GM18873 (cell line): ENCODE measurements around the gene CLASRP.
A peak's percentile ranks its signal among the peaks of the same experiment; 100 is the strongest.

Experiments
- ATAC-seq: cut with Tn5 transposase; IDR thresholded peaks from one replicate; pipeline ENCODE4 v1.9.1; 2021; ENCODE audit warnings: mild to moderate bottlenecking, moderate library complexity, moderate number of reproducible peaks; ENCODE audit not compliant: unreplicated experiment, low FRiP score

CLASRP gene

GRCh38 chr19:45079063-45079910, 40.4 kb downstream of the CLASRP start, which contains the start of gene GEMIN7:
Gene GEMIN7, plus strand, starts transcription at chr19:45079260. Its CDS starts 10,855 bp downstream, at chr19:45090115.
- no peak for ATAC-seq

GRCh38 chr19:45079911-45080370, 41.1 kb downstream of the CLASRP start:
- no peak for ATAC-seq

DNA sequence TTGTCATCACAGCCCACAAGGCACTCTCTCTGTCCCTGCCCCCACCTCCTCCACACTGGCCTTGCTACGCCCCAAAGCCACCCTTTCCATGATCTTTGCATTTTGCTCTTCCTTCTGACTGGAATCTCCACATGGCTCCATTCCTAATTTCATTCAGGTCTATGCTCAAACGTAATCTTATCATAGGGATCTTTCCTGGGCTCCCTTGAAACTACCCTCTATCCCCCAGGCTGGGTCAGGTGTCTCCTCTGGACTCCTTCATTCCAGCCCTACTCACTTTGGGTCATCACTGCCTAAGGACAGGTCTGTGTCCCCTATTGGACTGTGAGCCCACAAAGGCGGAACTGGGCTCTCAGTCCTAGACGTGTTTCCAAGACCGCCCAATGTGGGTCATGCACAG, 43.3 kb downstream of the CLASRP start:
- ATAC-seq: no peak

- ATAC-seq: no peak
Measured at GRCh38 chr19:45086480-45086879, 47.6 kb downstream of the CLASRP start.

DNA sequence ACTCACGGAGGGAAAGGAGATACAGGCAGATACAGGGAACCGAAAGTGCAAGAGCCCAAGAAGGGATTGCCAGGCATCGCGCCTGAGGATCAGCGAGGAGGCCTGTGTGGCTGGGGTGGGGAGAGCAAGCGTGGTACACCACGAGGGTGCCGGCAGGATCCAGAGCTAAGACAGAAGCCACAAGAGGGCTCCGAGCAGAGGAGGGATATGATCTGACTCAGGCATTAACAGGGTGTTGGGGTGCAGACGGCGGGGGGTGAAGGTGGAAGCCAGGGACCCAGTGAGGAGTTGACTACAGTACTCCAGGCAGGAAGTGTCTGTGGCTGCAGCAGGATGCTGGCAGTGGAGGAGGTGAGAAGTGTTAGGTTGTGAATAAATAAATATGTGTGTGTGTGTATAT, 48.7 kb downstream of the CLASRP start:
- ATAC-seq: no peak

- ATAC-seq: no peak
Measured at GRCh38 chr19:45090034-45090433, 51.2 kb downstream of the CLASRP start.

GRCh38 chr19:45090606-45091005, 51.8 kb downstream of the CLASRP start:
- ATAC-seq: no peak

DNA sequence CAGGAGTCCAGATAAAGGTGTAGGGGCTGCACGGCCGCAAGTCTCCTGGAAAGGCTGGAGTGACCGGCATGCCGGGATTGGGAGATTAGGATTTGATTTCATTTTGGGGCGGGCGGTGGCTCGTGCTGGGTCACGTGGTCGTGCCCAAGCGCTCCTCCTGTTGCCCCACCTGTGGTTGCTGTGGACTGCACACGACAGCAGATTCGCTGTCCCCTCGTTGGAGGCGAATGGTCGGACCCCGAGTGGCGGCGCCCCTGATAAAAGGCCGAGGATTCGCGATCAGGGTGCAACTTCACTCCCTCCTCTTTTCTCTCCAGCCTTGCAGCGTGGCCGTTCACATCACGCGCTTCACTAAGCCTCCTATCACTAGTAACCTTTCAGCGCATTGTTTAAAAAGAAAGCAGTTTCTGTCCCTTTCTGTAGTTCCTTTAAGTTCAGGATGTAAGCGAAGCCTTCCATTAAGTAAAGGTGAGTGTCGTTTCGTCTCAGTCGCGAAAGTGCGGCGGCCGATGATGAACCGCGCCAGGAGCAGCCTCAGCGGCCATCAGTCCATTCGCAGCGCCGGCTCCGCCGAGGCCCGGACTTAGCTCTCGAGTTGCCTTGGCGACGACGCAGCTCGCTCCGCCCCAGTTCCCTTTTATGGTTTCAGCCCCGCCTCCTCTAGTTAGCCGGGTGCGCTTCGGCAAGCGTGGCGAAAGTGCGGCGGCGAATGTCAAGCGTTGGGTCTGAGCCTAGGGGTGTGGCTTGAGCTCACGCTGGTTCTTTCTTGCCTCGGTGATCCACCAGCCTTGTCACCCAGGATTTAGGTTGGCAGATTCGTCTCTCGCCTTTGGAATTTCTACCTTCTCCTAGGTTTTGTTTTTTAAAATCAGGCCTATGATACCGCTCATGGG, 52.4 kb downstream of the CLASRP start:
- ATAC-seq: peak; percentile 49

DNA sequence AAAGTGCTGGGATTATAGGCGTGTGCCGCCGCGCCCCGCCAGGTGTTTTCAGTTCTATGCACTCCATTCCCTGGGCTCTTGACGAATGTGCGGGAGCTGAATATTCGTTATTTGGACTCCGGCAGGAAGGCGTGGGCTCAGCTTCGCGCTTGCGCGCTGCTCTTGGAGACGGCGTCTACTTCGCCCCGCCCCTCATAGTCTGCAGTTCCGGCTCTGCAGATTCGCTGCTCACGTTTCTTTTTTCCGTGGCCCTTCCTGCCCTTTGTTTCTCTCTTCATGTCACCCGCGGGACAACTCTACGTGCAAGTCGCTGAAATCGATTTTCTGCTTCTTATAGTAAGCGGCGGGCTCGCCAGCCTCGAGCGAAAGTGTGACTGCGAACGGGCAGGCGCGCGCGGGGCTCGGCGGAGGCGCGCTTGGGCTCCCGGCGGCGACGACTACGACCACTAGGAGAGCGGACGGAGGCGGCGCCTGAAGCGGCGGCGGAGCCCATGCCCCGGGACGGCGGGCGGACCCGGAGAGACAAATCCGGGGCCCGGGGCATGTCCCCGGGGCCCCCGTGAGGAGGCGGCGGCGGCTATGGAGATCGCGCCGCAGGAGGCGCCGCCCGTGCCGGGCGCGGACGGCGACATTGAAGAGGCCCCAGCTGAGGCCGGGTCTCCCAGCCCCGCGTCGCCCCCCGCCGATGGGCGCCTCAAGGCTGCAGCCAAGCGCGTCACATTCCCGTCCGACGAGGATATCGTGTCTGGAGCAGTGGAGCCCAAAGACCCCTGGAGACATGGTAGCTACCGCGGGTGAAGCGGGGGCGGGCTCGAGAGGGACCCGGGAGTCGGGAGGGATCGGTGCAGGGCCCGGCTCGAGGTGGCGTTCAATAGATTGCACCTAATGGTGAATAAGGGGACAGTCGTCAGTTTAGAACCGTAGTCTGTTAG, 54.2 kb downstream of the CLASRP start, which contains the start of gene PPP1R37:
TSS of gene PPP1R37 (plus strand) at position 433 of the 932 bp plus-strand sequence. CDS start at position 580, 147 bp downstream.
- ATAC-seq: peak; percentile 36

- no peak for ATAC-seq
Measured at GRCh38 chr19:45094137-45094536, 55.3 kb downstream of the CLASRP start.

DNA sequence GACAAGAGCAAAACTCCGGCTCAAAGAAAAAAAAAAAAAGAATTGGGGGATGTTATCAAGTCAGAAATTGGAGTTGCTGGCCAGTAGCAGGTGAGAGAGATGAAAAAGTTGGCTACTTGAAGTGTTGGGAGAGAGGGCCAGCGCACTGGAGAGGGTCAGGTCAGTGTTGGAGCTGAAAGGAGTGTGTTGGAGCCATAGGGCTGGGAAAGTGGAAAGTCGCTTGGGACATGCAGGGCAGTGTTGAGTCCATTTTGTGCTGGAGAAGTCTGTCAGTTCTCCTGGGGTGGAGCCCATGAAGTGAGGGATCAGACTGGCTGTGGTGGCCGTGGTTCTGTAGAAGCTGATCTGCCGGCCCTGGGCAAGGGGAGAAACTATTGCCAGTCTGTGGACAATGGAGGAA, 55.9 kb downstream of the CLASRP start:
- no peak for ATAC-seq

DNA sequence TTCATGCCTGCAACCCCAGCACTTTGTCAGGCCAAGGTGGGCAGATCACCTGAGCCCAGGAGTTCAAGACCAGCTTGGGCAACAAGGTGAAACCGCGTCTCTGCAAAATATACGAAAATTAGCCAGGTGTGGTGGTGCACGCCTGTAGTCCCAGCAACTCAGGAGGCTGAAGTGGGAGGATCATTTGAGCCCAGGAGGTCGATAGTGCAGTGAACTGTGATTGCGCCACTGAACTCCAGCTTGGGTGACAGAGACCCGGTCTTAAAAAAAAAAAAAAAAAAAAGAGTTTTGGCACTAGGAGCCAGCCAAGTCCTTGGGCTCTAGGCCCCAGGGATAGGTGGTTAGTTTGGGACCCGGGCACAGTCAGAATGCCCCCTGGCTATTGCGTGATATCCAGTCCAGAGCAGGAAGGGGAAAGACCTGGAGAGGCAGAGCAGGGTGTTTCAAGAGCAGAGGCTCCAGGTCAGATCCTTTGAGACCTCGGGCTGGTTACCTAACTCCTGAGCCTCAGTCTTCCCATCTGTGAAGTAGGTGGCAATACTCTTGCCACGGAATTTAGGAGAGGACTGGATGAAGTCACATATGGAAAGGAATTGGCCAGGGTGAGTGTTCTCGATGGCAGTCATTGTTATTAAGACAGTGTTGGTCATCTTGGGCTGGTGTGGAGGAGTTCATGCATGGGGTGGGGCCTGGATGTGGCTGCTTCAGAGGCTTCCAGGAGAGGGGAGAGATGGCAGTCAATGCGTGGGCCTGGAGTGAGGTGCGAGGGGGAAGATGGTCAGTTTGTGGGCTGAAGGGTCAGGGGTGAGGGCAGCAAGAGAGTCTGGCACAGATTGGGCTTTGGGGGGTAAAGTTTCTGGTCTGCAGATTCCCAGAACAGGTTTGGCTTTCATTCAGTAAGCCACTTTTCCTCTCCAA, 56.9 kb downstream of the CLASRP start:
- ATAC-seq: no peak

DNA sequence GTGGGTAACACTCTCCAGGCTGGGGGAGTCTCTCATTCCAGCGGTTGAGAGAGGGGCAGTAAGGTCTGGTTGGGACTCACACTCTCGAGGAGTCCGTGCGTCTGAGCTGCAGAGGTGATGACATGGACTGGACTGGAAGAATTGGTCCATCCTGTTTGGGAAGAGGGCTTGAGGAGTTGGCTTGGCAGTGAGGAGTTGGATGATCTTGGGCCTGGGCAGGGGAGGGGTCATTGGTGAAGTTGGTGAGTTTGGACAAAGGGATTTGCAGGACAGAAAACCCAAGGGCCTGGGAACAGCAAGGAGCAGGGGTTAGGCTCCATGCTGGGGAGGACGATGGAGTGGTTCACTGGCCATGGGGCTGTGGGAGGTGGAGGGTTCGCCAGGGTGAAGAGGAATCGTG, 57.9 kb downstream of the CLASRP start:
- ATAC-seq: no peak

DNA sequence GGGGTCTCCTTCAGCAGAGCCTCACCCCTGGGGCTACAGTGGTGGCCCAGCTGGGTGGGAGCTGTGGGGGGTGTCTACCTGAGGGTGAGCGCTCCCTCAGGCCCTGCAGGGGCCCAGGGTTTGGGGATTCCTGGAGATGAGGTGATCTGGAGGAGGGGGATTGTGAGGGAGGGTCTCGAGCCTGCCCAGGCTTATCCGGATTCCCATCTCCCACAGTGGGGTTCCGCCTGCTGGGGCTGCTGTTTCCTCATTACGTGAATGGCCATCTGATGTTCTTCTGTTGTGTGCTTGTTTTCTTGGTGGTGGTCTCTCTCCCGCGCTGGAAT, 58.6 kb downstream of the CLASRP start:
- no peak for ATAC-seq

DNA sequence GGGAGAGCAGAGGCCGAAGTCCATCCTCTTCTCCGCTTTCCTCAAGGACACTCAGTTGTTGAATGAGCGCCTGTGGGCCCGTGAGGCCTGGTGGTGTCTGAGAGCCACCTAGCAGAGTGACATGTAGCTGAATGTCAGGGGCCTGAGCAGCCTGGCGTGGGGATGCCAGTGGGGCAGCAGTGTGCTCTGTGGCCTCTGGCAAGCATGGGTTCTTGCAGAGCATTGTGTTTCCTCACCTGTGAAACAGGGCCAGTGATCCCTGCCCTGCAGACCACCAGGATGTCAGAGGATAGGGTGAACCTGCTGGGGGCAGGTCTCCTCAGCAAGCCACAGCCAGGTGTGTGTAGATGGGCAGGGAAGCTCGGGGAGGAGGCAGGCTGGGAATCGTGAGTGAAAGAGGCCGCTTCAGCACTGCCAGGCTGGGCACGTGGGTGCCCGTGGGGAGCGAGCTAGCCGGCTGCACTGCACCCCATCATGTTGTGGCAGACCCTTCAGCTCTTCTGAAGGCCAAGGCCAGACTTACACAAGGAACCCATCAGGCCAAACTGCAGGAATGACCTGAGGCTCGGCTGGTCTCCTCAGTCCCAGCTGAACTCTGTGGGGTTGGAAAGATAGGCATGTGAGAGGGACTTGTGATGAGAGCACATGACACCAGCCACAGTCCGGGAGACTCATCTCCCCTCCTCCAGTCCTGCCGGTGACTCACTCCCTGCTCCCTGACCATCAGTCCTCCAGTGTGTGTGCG, 59.1 kb downstream of the CLASRP start:
- no peak for ATAC-seq

DNA sequence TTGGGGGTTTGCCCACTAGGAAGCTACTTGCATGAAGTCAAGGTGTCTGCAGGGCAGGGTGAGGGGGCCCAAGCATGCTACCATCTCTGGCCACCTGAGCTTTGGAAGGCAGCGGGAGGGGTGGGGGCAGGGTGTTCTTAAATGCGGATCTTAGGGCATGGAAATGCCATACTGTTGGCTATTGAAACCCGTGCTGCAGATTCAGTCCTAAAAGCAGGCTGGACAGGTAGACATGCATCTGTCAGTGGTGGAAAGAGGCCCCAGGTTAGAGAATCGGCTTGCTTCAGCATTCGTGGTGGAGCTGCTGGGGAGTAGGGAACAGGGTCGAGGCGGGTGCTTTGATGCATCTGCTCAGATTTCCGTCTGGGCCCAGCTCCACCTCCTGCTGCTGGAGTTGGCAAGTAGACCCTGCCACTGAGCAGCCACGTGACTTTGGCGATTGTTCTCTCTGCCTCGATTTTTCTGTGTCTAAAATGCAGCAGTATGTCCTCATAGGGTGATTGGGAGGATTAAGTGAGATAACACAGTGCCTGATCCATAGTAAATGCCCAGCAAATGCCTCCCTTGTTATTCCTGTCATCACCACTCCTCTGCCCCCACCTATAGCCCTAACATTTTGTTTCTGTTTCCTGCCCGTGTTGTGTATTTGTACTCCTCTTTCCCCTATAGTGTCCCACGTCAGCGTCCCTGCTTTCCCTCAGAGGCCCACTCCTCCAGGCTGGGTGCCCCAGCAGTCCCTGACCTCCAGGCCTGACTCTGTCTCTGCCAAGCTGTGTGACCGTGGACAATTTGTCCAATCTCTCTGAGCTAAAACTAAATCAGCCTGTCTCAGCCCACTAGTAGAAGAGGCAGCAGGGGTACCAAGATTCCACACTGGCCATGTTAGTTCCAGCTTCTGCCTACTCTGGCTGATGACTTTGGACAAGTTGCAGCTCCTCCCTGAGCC, 59.9 kb downstream of the CLASRP start:
- ATAC-seq: no peak

DNA sequence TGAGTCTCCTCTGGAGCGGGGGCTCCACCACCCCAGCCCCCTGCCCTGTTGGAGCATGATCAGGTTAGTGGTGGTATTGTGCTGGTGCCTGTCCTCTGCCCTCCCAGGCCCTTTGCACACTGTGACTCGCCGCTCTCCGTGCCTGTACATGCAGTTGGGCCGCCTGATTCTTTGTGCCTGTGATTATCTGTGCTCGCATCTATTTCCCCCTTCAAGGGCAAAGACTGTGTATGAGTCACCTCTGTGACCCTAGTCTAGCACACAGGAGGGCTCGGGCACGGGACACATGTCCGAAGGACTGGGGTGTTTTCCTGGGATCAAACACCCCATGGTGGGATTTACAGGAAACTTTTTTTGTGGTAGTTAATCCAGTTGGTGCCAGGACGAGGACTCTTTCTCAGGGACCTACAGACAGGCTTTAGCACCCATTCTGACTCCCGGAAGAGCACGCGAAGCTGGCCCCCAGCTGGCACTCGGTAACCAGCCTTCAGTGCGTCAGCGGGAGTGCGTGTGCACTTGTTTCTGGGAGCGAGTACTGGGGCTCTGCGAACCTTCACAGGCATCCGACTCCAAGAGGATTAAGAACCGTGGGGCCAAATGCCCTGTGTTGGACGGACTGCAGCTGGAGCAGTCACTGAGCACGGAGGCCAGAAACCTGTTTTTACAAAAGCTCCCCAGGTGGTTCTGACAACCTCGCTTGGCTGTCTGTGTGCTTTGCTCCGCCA, 60.8 kb downstream of the CLASRP start:
- no peak for ATAC-seq
